Measurements from ENCODE around the gene MTAP.

DNA sequence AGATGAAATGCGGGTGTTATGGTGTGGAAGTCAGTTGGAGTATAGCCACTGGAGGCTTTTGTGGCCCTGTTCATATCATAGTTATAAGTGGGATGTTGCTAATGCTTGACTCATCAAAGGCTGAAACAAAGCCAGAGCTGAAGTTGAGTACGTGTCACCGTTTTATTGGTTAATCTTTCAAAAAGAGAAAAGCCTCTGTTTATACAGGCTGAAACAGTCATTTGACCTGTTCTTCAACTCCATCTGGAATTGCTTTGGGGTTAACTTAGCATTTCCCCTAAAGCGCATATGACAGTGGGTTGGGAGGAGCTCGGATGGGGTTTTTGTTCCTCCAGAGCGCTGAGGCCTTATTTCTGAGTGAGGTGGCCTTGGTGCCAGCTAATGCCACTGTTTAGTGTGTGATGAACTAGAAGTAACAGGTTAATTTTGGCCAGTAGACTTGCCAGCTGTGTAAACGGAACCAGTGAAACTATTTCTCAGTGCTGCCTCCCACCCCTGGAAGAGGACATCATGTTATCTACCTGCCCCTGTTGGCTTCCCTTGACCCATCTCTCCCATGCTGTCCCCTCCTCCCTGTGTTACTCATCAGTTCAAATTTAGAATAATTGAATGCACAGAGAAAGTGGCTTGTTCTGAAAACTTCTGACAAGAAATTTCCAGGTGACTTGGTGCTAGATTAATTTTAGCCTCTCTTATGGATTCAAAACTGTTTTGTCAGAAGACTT is 34.2 kb downstream of the MTAP start:
- TF ChIP-seq, protein P1, sequence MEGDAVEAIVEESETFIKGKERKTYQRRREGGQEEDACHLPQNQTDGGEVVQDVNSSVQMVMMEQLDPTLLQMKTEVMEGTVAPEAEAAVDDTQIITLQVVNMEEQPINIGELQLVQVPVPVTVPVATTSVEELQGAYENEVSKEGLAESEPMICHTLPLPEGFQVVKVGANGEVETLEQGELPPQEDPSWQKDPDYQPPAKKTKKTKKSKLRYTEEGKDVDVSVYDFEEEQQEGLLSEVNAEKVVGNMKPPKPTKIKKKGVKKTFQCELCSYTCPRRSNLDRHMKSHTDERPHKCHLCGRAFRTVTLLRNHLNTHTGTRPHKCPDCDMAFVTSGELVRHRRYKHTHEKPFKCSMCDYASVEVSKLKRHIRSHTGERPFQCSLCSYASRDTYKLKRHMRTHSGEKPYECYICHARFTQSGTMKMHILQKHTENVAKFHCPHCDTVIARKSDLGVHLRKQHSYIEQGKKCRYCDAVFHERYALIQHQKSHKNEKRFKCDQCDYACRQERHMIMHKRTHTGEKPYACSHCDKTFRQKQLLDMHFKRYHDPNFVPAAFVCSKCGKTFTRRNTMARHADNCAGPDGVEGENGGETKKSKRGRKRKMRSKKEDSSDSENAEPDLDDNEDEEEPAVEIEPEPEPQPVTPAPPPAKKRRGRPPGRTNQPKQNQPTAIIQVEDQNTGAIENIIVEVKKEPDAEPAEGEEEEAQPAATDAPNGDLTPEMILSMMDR (IDR thresholded peaks at IDR 0.05; ENCODE audit: low read depth, low read length, poor library complexity, severe bottlenecking), result no peak
- no peak for TF ChIP-seq EZH2phosphoT487 (IDR thresholded peaks at IDR 0.05; ENCODE audit: borderline replicate concordance, low read length)

Measured in DOHH2 (cell line).